Measurements from ENCODE around the gene ZNF468. TPM values are rescaled to one million over a fixed set of nuclear protein-coding genes. Genes with fewer than 3 reads are reported as not detected.
A peak's percentile ranks its signal among the peaks of the same experiment; 100 is the strongest.
"Not testable (repeated sequence)": the region's sequence is repeated elsewhere in the genome, so short reads cannot be mapped to it uniquely, and the experiment has no call there.

ZNF468 gene
- 14.2 and 19.4 TPM in 2 replicates for total RNA-seq

GRCh38 chr19:52857378-52858191 is at the start of gene ZNF468:
Gene ZNF468 (minus strand): TSS chr19:52857619. CDS start chr19:52854272, 3,347 bp downstream.
- not testable (repeated sequence) for DNase-seq (ENCODE audit: extremely low read depth, low read depth, low spot score)

DNA sequence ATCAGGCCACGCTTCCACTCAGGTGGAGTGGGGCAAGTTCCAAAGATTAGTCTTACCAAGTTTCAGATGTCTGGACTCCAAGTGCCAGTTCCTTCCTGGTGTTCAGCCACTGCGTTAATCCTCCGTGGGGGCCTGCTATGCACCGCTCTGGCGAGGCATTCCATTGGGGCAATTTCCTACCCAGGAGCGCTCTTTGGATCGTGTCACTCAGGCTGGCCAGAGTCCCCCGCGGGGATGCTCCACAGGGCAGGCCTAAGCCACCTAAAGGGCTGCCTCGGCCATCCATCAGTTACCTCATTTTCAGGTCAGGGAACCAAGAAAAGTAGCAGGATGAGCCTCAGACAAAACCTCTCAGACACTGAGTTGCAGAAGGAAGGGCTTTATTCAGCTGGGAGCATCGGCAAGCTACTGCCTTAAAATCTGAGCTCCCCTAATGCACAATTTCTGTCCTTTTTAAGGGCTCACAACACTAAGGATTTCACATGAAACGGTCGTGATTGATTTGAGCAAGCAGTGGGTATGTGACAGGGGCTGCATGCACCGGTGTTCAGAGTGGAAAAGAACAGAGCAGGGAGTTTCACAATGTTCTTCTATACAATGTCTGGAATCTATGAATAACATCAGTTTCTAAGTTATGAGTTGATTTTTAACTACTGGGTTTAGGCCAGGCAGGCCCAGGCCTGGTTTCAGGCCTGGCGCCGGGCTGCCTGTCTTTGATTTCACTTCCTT is 46.8 kb upstream of the ZNF468 start:
- DNase-seq (ENCODE audit: extremely low read depth, low read depth, low spot score) = not testable (repeated sequence)

DNA sequence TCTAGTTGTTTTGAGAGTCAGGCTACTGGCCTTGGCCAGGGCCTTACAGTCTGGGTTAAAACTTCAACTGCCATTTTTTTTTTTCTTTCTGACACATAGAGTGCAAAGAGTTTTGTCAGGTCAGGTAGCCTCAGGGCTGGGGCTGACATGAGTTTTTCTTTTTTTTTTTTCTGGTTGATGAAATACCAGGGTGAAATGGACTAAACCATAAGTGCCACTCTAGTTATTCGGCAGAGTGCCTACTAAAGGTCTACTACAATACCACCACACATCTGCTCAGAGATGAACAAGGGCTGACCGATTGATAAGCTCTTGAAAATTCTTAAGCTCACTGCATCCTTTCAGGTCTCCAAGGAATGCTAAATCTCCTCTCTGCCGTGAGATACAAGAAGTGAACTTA is 44.4 kb upstream of the ZNF468 start:
- no peak for DNase-seq (ENCODE audit: extremely low read depth, low read depth, low spot score)

DNA sequence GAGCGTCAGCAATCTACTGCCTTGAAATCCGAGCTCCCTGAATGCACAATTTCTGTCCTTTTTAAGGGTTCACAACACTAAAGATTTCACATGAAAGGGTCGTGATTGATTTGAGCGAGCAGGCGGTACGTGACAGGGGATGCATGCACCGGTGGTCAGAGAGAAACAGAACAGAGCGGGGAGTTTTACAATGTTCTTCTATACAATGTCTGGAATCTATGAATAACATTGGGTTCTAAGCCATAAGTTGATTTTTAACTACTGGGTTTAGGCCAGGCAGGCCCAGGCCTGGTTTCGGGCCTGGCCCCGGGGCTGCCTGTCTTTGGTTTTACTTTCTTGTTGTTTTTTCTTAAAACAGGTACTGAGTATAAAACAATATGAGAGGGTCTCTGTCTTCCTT is 41.2 kb upstream of the ZNF468 start:
- DNase-seq (ENCODE audit: extremely low read depth, low read depth, low spot score) = not testable (repeated sequence)

DNA sequence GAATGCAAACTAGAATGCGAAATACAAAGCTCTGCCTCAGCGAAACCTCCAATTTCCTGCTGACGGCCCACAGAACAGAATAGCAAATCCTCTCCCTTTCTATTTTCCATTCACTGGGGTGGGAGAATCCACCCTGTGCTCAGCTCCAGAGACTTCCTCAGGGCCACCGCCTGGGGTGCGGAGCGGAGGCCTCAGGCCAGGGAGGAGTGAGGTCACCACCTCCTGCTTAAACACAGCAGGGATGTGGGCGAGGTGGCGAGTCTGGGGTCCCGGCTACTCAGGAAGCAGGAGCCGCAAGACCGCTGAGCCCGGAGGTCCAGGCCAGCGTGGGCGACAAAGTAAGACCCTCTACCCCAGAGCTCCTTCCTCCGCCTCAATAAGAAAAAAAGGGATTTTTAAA is 40.7 kb upstream of the ZNF468 start:
- no peak for DNase-seq (ENCODE audit: extremely low read depth, low read depth, low spot score)

- DNase-seq (ENCODE audit: extremely low read depth, low read depth, low spot score) = peak; percentile 66
These were observed 39.9 kb upstream of the ZNF468 start, which contains the start of gene ZNF320 for GRCh38 chr19:52897138-52897935. Gene ZNF320 (minus strand): TSS chr19:52897635. CDS start chr19:52890255, 7,380 bp downstream.

GRCh38 chr19:52896431-52897137 is 39.2 kb upstream of the ZNF468 start:
- DNase-seq (ENCODE audit: extremely low read depth, low read depth, low spot score) = no peak

DNA sequence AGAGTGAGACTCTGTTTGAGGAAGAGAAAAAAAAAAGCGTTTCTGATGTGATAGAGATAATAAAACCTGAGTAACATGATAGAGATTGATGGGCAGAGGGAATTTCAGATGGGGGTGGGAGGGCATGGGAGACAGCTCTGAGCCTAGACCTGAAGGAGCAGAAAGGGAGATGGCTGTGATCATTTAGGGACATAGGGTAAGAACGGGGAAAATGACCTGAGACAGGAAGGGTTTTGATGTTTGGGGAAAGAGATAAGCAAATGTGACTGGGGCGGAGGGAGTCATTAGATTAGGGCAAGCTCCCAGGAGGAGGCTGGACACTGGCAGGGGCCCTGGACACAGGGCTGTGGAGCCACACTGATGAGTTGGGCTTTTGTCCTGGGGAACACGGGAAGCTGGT is 33.9 kb upstream of the ZNF468 start:
- DNase-seq (ENCODE audit: extremely low read depth, low read depth, low spot score) = no peak

GRCh38 chr19:52889931-52890330 is 32.5 kb upstream of the ZNF468 start:
- no peak for DNase-seq (ENCODE audit: extremely low read depth, low read depth, low spot score)

DNA sequence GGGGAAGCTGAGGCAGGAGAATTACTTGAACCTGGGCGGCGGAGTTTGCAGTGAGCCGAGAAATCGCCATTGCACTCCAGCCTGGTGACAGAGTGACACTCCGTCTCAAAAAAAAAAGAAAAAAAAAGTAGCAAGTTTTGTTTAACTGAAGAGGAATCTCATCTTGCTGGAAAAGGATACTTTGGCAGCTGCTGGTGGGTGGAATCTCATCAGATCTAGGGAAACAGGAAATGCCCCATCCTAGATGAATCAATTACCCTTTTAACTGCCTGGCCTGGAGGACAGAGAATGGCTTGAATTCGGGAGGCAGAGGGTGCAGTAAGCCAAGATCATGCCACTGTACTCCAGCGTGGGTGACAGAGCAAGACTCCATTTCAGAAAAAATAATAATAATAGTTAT is 31.7 kb upstream of the ZNF468 start:
- DNase-seq (ENCODE audit: extremely low read depth, low read depth, low spot score) = no peak

GRCh38 chr19:52880895-52881389 is 23.5 kb upstream of the ZNF468 start:
- DNase-seq (ENCODE audit: extremely low read depth, low read depth, low spot score) = no peak

DNA sequence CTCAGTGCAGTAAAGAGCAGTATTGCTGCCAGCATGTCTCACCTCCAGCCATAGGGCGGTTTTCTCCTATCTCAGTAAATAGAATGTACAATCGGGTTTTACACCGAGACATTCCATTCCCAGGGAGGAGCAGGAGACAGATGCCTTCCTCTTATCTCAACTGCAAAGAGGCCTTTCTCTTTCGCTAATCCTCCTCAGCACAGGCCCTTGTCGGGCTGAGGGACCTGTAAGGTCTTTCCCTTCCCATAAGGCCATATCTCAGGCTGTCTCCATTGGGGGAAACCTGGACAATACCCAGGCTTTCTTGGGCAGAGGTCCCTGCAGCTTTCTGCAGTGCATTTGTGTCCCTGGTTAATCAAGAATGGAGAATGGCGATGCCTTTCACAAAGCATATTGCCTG is 15.6 kb upstream of the ZNF468 start:
- not testable (repeated sequence) for DNase-seq (ENCODE audit: extremely low read depth, low read depth, low spot score)

DNA sequence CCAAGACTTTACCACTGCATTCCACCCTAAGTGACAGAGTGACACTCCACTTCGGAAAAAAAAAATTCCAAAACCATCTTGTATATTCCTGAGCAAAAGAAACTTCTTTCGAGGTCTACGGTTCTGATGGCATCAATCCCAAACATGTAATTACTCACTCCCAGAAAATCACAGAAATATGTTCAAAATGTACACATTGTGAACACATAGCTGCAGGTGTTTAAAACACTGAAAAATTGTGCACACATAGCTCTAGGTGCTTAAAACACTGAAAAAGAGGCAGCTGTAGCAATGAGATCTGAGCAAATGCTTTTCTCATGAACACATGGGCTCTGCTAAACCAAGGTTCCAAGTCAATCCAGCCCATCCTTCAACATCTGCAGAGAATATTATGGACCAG is 14.0 kb upstream of the ZNF468 start:
- no peak for DNase-seq (ENCODE audit: extremely low read depth, low read depth, low spot score)

DNA sequence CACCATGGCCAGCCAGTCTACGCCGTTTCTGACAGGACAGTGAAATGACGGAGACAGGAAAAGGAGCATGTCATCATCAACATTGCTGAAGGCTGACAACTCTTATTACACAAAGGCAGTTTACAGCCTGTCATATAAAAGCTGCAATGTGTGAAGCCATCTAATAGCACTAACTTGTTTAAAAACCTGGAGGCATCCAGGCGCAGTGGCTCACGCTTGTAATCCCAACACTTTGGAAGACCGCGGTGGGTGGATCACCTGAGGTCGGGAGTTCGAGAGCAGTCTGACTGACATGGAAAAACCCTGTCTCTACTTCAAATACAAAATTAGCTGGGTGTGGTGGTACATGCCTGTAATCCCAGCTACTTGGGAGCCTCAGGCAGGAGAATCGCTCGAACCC is 10.6 kb upstream of the ZNF468 start:
- DNase-seq (ENCODE audit: extremely low read depth, low read depth, low spot score) = not testable (repeated sequence)

DNA sequence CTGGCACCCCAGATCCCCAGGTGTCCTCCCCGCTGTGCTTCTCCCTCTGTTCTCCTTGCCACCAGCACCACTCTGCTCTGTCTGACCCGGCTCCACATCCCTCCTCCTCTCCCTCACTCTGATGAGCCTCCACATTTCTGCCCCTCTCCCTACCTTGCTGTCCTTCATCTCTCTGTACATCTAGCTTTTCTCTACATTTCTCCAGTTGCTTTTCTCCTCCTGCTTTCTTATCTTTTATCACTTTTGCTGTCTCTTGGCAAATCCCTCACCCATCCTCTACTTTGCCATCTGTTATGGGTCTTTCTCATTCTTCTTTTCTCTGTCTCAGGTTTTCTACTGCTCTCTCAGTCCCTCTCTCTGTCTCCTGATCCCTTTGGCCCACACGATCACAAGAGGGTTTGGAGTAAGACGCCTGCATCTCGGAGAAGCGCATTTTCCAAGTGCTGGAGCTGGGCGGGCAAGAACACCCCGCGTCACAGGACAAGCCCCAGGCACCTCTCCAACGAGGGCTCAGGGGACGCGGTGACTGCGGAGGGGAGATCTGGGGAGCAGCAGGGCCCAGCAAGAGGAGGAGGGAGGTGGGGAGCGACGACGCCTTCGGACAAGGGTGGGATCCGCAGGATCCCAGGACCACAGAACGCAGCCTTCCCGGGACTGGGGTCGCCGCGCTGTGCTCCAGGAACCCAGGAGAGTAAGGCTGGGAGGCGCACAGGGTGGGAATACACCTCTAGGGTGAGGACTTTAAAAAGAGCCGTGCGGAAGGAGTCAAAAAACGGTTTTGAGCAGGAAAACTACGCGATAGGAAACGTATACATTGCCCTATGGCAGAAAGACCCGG is 660 bp downstream of the ZNF468 start:
- DNase-seq (ENCODE audit: extremely low read depth, low read depth, low spot score) = not testable (repeated sequence)

DNA sequence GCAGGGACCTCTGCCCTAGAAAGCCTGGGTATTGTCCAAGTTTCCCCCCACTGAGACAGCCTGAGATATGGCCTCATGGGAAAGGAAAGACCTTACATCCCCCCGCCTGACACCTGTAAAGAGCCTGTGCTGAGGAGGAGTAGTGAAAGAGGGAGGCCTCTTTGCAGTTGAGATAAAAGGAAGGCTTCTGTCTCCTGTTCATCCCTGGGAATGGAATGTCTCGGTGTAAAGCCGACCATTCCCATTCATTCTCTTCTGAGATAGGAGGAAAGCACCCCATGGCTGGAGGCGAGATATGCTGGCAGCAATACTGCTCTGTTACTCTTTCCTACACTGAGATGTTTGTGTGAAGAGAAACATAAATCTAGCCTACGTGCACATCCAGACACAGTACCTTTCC is 10.1 kb downstream of the ZNF468 start:
- DNase-seq (ENCODE audit: extremely low read depth, low read depth, low spot score) = not testable (repeated sequence)

- not testable (repeated sequence) for DNase-seq (ENCODE audit: extremely low read depth, low read depth, low spot score)
These were observed 16.5 kb downstream of the ZNF468 start for GRCh38 chr19:52840825-52841465.

DNA sequence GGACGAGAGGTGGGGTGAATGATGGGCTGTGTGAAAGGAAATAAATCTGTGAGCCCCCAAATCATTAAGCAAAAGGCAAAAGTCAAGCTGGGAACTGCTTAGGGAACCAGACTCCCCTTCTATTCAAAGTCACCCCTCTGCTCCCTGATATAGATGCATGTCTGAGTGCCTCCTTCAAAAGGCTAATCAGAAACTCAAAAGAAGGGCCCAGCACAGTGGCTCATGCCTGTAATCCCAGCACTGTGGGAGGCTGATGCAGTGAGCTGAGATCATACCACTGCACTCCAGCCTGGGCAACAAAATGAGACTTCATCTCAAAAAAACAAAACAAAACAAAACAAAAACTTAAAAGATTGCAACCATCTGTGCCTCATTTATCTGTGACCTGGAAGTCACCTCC is 23.1 kb downstream of the ZNF468 start:
- DNase-seq (ENCODE audit: extremely low read depth, low read depth, low spot score) = not testable (repeated sequence)

GRCh38 chr19:52833541-52833940 is 23.9 kb downstream of the ZNF468 start:
- DNase-seq (ENCODE audit: extremely low read depth, low read depth, low spot score) = not testable (repeated sequence)

Data from glomerular endothelial cell (primary cell).